NCI-H146 treated with DMSO at 0.1 percent for 48 hours (cell line): ENCODE measurements around the gene WDR53.
"Not testable (repeated sequence)": the region's sequence is repeated elsewhere in the genome, so short reads cannot be mapped to it uniquely, and the experiment has no call there.

Experiments used
- DNase-seq: peaks from one replicate; lab custom pipeline; 2025; ENCODE audit not compliant: unreplicated experiment; lab: John Stamatoyannopoulos, UW

Gene WDR53

DNA sequence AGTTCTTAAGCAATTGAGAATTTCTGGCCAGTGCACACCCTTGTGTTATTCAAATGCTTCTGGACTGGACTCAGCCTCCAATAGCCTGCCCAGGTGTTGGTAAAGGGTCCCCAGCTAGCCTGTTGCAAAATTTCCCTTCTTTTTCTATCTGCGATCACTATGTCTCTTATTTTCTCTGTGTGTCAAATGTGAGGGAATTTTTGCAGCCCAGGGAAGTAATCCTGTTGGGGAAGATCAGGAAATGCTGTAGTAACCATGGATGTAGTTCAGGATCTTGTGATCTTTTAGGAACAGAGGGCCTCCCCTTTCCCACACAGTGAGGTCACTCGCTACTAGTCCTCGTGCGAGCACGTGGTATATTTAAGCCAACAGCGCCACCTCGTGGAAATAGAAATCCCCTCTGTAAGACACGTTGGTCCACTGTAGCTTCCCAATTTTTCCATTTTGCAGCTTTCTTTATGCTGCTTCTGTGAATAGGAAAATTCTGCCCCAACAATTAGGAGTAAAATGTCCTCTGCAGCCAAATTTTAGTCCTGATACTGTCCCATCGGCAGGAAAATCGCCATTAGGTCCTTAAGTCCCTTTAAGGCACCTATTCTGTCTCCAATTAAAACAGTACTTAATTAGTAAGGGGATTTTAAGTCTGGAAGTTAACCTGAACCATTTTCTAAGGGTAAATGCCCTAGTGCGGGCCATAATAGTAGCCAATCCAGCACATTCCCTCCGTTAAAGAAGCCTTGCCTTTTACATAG, 49.2 kb downstream of the WDR53 start:
- DNase-seq = no peak

DNA sequence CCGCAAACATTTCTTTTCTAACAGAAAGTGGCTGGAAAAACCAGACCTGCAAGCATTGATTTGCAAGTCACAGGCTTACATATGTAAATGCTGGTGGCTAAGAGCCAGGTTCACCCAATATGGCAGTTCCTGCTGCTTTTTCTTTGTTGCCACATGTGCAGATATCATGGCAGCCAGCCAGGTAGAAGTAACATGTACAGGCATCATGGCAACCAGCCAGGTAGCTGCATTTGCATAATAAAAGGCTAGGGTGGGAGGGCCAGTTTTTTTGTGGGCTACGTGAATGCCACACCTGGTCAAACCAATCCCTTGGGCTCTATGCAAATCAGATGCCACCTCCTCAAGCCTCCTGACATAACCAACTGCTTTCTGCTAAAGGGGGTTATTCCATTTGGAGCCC, 50.4 kb downstream of the WDR53 start:
- peak; percentile 38 for DNase-seq

DNA sequence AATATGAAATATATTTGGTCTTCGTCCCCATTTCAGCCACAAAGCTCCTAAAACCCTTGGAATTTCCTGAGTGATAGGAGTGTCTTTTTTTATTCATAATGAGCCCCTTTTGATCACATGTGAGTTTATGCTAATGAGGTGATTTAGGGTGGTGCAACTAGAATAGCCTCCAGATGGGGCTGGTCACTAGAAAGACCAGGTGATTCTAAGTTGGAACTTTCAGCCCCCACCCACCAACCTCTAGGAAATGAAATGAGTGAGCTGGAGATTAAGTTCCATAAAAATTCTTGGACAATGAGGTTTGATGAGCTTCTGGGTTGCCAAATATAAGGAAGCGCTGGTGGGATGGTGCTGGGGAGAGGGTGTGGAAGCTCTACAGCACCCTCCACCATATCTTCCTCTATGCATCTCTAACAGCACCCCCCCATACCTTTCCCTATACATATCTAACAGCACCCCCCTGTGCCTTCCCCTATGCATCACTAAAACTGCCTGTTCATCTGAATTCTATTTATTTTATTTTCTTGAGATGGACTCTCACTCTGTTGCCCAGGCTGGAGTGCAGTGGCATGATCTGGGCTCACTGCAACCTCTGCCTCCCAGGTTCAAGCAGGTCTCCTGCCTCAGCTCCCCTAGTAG, 51.1 kb downstream of the WDR53 start:
- no peak for DNase-seq

DNA sequence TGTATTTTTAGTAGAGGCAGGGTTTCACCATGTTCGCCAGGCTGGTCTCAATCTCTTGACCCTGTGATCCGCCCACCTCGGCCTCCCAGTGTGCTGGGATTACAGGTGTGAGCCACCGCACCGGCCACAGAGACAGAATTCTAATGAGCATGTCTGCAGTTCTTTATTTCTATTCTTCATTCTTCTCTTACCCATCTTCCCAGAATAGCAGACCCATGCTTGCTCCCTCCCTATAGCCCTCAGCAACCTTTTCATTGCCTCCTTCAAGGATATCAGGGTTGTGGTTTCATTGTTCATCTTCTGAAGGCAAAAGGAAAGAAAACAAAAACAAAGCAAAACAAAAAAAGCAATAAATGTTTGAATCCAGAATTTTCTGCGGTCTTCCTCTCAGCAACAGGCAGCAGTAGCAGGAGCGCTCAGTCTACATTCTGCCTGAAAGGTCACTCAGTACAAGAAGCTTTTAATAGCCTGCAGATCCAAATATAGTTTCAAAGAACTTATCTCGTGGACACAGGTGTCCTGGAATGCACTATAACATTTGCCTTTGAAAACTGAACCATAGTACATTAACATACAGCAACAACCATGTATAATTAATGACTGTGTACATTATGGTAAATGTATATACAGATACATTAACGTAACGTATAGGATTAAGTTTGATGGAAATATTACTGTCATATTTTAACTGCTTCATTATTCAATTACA, 53.3 kb downstream of the WDR53 start, which contains the start of gene SMCO1:
SMCO1 (minus strand) TSS at position 434 of the 709 bp plus-strand sequence; CDS start at position 297, 137 bp downstream.
- no peak for DNase-seq

DNA sequence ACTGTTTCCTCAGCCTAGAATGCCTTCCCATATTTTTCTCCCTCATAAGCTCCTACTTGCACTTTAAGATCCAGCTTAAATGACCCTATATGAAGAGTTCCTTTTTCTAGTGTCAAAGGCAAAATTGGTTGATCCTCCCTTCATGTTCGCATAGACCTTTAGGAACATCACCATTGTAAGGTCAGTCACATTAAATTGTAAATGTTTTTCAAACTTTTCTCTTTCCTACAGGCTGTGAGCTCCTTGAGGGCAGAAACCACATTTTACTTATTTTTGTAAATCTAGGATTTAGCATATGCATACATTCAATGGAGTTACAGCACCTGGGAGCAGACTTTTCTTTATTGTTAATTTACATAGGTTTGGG, 54.0 kb downstream of the WDR53 start:
- no peak for DNase-seq

DNA sequence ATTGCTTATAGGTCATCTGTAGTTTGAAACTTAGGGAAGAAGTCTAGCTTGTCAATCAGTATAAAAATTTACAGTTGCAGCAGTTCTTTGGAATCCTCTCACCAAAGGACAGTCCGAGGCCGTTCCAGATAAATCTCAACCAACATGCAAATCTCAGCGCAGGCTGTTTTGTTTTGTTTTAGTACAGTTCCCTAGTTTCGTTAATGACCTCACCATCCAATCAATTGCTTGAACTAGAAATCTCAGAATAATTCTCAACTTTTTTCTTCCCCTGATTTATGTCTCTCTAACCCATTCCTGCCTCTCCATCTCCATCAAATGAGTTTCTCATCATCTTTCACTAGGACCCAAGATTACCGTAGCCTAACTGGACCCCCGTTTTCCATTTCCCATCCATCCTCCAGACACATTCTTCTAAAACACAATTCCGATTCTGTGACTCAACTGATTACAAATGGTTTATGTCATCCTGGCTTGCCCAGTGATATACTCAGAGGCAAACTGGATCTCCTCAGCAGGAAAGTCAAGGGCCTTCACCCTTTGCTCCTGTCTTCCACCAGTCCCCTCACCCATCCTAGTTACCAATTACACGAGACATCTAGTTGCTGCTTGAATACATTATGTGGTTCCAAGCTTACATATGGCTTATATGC, 54.5 kb downstream of the WDR53 start:
- DNase-seq = no peak

DNA sequence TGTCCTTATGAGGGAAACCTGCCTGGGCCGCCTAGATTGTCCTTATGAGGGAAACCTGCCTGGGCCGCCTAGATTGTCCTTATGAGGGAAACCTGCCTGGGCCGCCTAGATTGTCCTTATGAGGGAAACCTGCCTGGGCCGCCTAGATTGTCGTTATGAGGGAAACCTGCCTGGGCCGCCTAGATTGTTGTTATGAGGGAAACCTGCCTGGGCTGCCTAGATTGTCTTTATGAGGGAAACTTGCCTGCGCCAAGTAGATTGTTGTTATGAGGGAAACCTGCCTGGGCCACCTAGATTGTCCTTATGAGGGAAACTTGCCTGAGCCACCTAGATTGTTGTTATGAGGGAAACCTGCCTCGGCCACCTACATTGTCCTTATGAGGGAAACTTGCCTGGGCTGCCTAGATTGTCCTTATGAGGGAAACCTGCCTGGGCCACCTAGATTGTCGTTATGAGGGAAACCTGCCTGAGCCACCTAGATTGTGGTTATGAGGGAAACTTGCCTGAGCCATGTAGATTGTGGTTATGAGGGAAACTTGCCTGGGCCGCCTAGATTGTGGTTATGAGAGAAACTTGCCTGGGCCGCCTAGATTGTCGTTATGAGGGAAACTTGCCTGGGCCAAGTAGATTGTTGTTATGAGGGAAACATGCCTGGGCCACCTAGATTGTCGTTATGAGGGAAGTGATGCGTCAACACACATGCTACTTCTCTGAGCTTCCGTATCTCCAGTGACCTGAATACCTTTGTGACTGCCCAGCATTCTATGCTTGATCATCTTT, 56.5 kb downstream of the WDR53 start:
- DNase-seq = not testable (repeated sequence)

DNA sequence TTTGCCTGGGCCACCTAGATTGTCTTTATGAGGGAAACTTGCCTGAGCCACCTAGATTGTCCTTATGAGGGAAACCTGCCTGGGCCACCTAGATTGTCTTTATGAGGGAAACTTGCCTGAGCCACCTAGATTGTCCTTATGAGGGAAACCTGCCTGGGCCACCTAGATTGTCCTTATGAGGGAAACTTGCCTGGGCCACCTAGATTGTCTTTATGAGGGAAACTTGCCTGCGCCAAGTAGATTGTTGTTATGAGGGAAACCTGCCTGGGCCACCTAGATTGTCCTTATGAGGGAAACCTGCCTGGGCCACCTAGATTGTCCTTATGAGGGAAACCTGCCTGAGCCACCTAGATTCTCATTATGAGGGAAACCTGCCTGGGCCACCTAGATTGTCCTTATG, 57.2 kb downstream of the WDR53 start:
- DNase-seq = not testable (repeated sequence)

DNA sequence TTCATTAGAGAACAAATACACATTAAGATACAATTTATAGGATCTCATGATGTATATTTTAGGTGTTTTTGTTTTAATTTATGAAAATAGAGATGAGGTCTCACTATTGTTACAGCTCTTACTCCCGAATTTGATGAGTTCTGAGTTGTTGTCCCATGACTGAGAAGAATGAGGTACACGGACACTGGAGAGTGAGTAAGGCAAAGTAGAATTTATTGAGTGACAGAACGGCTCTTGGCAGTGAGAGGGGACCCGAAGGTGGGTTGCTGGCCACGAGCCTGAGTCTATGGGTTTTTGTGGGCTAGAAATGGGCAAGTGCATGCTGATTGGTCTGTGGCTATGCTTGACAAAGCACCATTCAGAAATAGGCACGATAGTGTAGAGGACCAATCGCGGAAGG, 61.7 kb downstream of the WDR53 start:
- DNase-seq = no peak

DNA sequence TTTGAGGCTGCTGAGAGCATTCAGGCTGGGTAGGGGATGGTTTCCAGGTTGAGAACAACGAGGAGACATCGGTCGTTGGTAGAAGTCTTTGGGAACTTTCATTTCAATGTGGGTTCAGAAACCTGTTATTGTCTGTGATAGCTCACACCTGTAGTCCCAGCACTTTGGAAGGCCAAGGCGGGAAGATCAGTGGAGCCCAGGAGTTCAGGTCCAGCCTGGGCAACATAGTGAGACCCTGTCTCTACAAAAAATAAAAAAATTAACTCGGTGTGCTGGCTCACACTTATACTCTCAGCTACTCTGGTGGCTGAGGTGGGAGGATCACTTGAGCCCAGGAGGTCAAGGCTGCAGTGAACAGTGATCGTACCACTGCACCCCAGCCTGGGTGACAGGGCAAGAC, 63.8 kb downstream of the WDR53 start:
- DNase-seq = no peak
